ENCODE results near the gene IL1RL2. TPM values are rescaled to one million over a fixed set of nuclear protein-coding genes. Genes with fewer than 3 reads are reported as not detected.

Gene IL1RL2
- total RNA-seq, 1 donor from 2014 or later, result 2.6 TPM

DNA sequence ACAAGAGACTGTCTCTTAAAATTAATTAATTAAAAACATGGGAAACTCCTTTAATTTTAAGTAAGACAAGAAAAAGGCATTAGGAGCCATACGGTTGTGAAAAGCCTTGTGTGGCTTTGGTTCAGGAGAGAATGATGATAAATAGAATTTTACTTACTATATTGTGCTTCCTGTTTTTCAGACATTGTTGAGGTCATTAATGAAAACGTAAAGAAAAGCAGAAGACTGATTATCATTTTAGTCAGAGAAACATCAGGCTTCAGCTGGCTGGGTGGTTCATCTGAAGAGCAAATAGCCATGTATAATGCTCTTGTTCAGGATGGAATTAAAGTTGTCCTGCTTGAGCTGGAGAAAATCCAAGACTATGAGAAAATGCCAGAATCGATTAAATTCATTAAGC is 10.7 kb upstream of the IL1RL2 start:
- no peak overlapping the region for H3K4me3 ChIP-seq (ENCODE audit: low read depth, low read length)
- TF ChIP-seq, protein P1, sequence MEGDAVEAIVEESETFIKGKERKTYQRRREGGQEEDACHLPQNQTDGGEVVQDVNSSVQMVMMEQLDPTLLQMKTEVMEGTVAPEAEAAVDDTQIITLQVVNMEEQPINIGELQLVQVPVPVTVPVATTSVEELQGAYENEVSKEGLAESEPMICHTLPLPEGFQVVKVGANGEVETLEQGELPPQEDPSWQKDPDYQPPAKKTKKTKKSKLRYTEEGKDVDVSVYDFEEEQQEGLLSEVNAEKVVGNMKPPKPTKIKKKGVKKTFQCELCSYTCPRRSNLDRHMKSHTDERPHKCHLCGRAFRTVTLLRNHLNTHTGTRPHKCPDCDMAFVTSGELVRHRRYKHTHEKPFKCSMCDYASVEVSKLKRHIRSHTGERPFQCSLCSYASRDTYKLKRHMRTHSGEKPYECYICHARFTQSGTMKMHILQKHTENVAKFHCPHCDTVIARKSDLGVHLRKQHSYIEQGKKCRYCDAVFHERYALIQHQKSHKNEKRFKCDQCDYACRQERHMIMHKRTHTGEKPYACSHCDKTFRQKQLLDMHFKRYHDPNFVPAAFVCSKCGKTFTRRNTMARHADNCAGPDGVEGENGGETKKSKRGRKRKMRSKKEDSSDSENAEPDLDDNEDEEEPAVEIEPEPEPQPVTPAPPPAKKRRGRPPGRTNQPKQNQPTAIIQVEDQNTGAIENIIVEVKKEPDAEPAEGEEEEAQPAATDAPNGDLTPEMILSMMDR (conservative IDR thresholded peaks at IDR 0.05; ENCODE audit: low read depth, low read length), result no peak
- DNase-seq (ENCODE audit: low read depth), result no peak

DNA sequence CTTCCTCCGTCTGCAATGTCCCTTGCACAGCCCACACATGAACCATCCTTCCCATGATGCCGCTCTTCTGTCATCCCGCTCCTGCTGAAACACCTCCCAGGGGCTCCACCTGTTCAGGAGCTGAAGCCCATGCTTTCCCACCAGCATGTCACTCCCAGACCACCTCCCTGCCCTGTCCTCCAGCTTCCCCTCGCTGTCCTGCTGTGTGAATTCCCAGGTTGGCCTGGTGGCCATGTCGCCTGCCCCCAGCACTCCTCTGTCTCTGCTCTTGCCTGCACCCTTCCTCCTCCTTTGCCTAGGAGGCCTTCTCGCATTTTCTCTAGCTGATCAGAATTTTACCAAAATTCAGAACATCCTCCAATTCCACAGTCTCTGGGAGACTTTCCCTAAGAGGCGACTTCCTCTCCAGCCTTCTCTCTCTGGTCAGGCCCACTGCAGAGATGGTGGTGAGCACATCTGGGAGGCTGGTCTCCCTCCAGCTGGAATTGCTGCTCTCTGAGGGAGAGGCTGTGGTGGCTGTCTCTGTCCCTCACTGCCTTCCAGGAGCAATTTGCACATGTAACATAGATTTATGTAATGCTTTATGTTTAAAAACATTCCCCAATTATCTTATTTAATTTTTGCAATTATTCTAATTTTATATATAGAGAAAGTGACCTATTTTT is 8.9 kb upstream of the IL1RL2 start:
- H3K4me3 ChIP-seq (ENCODE audit: low read depth, low read length), result no peak overlapping the region
- DNase-seq (ENCODE audit: low read depth), result no peak
- TF ChIP-seq, protein P1 (conservative IDR thresholded peaks at IDR 0.05; ENCODE audit: low read depth, low read length), result no peak

- no peak overlapping the region for H3K4me3 ChIP-seq (ENCODE audit: low read depth, low read length)
- DNase-seq (ENCODE audit: low read depth), result no peak
- TF ChIP-seq, protein P1 (conservative IDR thresholded peaks at IDR 0.05; ENCODE audit: low read depth, low read length), result no peak
Measured at GRCh38 chr2:102179061-102179460, 7.8 kb upstream of the IL1RL2 start.

- H3K4me3 ChIP-seq (ENCODE audit: low read depth, low read length), result no peak overlapping the region
- TF ChIP-seq, protein P1 (conservative IDR thresholded peaks at IDR 0.05; ENCODE audit: low read depth, low read length), result no peak
- no peak for DNase-seq (ENCODE audit: low read depth)
Measured at GRCh38 chr2:102179788-102180686, 6.8 kb upstream of the IL1RL2 start.

DNA sequence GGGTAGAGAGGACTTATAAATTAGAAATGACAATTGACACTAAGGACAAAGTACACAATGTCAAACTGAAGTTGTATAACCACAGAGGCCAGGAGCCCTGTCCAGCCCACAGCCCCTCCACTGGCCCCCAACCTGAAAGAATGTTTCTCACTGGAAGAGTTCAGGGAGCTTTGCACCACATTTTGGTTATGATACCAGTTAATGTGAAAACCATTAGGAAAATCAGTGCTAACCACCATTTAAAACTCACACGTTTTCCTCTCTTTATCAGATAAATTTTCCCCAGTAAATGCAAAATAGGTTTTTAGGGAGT is 6.2 kb upstream of the IL1RL2 start:
- DNase-seq (ENCODE audit: low read depth), result no peak
- TF ChIP-seq, protein P1 (conservative IDR thresholded peaks at IDR 0.05; ENCODE audit: low read depth, low read length), result no peak
- H3K4me3 ChIP-seq (ENCODE audit: low read depth, low read length), result no peak overlapping the region

DNA sequence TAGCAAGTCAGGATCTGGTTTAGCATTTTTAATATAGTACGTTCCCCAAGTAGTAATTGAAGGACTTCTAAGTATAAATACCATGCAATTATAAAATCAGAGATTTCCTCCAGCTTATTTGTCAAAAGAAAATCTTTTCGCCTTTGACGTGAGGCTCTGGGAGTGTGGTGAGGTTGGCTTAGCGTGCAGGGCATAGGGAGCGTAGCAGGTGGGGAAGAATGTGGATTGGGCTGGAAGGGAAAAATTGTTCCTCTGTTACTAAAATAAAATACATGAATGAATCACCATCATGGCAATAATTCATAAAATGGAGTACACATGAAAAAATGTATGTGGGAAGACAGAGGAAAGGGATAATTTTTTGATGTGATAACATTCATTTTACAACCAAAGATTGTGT is 5.4 kb upstream of the IL1RL2 start:
- TF ChIP-seq, protein P1 (conservative IDR thresholded peaks at IDR 0.05; ENCODE audit: low read depth, low read length), result no peak
- H3K4me3 ChIP-seq (ENCODE audit: low read depth, low read length), result no peak overlapping the region
- no peak for DNase-seq (ENCODE audit: low read depth)

All from epithelial cell of proximal tubule (primary cell).